ENCODE results near the gene SMIM11.
"Not testable (repeated sequence)": the region's sequence is repeated elsewhere in the genome, so short reads cannot be mapped to it uniquely, and the experiment has no call there.

DNA sequence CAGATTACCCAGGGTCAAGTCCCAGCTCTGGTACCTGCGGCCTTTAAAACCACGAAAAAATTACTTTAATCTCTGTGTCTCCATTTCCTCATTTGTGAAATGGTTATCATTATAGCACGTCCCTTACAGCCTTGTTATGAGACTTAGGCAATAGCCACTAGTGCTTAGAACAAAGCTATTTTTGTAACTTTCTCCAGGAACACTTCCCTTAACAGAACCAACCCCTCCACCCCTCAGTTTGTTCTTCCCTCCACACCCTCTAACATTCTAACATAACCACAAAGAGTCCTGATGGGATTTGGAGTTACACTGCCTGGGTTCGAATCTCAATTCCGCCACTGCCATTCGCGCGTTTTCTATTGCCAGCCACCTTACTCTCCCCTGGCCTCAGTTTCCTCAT lies 845 bp upstream of the SMIM11 start:
- TF ChIP-seq, protein P1, sequence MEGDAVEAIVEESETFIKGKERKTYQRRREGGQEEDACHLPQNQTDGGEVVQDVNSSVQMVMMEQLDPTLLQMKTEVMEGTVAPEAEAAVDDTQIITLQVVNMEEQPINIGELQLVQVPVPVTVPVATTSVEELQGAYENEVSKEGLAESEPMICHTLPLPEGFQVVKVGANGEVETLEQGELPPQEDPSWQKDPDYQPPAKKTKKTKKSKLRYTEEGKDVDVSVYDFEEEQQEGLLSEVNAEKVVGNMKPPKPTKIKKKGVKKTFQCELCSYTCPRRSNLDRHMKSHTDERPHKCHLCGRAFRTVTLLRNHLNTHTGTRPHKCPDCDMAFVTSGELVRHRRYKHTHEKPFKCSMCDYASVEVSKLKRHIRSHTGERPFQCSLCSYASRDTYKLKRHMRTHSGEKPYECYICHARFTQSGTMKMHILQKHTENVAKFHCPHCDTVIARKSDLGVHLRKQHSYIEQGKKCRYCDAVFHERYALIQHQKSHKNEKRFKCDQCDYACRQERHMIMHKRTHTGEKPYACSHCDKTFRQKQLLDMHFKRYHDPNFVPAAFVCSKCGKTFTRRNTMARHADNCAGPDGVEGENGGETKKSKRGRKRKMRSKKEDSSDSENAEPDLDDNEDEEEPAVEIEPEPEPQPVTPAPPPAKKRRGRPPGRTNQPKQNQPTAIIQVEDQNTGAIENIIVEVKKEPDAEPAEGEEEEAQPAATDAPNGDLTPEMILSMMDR (IDR thresholded peaks at IDR 0.05): not testable (repeated sequence)
- not testable (repeated sequence) for TF ChIP-seq POLR2AphosphoS5, POLR2A, EP300 (IDR thresholded peaks at IDR 0.05)

Data from gastroesophageal sphincter (tissue), 3 donors.